ENCODE measurements around the gene WDR91. TPM values are rescaled to one million over a fixed set of nuclear protein-coding genes. Genes with fewer than 3 reads are reported as not detected.
A peak's percentile ranks its signal among the peaks of the same experiment; 100 is the strongest.

The WDR91 gene
- total RNA-seq, 1 donor from 2014 or later: 14.5 TPM

DNA sequence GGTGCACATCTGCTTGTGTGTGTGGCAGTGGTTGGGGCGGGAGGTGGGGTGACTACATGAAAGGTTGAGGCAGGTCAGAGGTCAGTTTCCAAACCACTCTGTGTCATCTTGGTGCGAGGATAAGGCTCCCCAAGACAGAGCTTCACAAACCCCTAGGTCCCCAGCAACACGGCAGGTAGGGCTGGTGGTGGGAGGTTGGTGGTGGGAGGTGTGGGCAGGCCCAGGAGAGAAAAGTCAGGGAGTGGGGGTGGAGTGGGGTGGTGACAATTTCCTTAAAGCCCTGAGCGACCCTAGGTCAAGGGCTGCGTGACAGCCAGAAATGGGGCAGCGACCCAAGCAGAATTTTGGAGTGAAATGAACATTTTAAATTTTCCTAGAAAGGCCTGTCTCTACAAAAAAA, 20.8 kb upstream of the WDR91 start:
- no peak for DNase-seq (ENCODE audit: low read depth, low spot score)
- H3K27ac Mint-ChIP-seq (ENCODE audit: unreplicated experiment): no peak overlapping the region
- peaks cover 4% of the 10 kb centered on the region for H3K4me1 Mint-ChIP-seq
- H3K4me3 Mint-ChIP-seq: no peak overlapping the region
- TF ChIP-seq, protein P1, sequence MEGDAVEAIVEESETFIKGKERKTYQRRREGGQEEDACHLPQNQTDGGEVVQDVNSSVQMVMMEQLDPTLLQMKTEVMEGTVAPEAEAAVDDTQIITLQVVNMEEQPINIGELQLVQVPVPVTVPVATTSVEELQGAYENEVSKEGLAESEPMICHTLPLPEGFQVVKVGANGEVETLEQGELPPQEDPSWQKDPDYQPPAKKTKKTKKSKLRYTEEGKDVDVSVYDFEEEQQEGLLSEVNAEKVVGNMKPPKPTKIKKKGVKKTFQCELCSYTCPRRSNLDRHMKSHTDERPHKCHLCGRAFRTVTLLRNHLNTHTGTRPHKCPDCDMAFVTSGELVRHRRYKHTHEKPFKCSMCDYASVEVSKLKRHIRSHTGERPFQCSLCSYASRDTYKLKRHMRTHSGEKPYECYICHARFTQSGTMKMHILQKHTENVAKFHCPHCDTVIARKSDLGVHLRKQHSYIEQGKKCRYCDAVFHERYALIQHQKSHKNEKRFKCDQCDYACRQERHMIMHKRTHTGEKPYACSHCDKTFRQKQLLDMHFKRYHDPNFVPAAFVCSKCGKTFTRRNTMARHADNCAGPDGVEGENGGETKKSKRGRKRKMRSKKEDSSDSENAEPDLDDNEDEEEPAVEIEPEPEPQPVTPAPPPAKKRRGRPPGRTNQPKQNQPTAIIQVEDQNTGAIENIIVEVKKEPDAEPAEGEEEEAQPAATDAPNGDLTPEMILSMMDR (conservative IDR thresholded peaks at IDR 0.05): no peak
- no peaks in the 10 kb centered on the region for H3K36me3 Mint-ChIP-seq (ENCODE audit: low read depth)
- H3K27me3 Mint-ChIP-seq (ENCODE audit: low read depth): no peaks in the 10 kb centered on the region
- H3K9me3 Mint-ChIP-seq: peaks cover 2% of the 10 kb centered on the region

DNA sequence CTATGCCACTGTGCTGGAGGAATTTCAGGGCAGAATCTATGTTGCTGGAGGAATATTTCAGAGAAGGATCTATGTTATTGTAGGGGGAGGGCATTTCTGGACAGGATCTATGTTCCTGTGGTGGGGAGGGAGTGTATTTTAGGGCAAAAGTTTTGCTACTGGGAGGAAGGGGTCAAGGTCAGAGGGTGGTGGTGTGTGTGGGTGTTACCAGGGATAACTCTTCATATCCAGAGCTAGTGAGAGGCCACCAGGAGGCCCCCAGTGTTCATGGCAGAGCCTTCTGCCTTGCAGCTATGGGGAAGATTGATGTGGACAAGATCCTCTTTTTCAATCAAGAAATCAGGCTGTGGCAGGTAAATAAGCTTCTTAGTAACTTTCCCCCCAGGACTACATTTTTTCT, 20.4 kb upstream of the WDR91 start:
- TF ChIP-seq, protein P1 (conservative IDR thresholded peaks at IDR 0.05): no peak
- Mint-ChIP-seq H3K27me3 (ENCODE audit: low read depth) (no peaks in the 10 kb centered on the region), H3K9me3 (peaks cover 2% of the 10 kb centered on the region), H3K4me3 (no peak overlapping the region), H3K4me1 (peaks cover 4% of the 10 kb centered on the region), H3K36me3 (ENCODE audit: low read depth) (no peaks in the 10 kb centered on the region), H3K27ac (ENCODE audit: unreplicated experiment) (peak overlapping the region; percentile 31)
- no peak for DNase-seq (ENCODE audit: low read depth, low spot score)

DNA sequence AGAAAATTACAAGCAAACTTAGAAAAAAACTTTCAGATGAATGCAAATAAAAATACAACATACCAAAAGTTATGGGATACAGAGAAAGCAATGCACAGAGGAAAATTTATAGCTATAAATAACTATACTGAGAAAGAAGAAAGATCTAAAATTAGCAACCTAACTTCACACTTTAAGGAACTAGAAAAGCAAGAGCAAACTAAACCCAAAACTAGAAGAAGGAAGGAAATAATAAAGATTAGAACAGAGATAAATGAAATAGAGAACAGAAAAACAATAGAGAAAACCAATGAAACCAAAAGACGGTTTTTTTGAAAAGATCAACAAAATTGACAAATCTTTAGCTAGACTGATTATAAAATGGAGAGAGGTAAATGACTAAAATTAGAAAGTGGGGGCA, 12.7 kb upstream of the WDR91 start:
- H3K27ac Mint-ChIP-seq (ENCODE audit: unreplicated experiment): no peak overlapping the region
- H3K9me3 Mint-ChIP-seq: peaks cover 8% of the 10 kb centered on the region
- H3K36me3 Mint-ChIP-seq (ENCODE audit: low read depth): no peaks in the 10 kb centered on the region
- TF ChIP-seq, protein P1 (conservative IDR thresholded peaks at IDR 0.05): no peak
- DNase-seq (ENCODE audit: low read depth, low spot score): no peak
- no peaks in the 10 kb centered on the region for H3K4me1 Mint-ChIP-seq
- H3K27me3 Mint-ChIP-seq (ENCODE audit: low read depth): no peaks in the 10 kb centered on the region
- H3K4me3 Mint-ChIP-seq: no peak overlapping the region

GRCh38 chr7:135217645-135218509, 6.6 kb upstream of the WDR91 start:
- DNase-seq (ENCODE audit: low read depth, low spot score): no peak
- Mint-ChIP-seq H3K27ac (ENCODE audit: unreplicated experiment) (no peak overlapping the region), H3K4me3 (no peak overlapping the region), H3K4me1 (no peaks in the 10 kb centered on the region), H3K27me3 (ENCODE audit: low read depth) (no peaks in the 10 kb centered on the region), H3K9me3 (peaks cover 6% of the 10 kb centered on the region), H3K36me3 (ENCODE audit: low read depth) (no peaks in the 10 kb centered on the region)
- TF ChIP-seq, protein P1 (conservative IDR thresholded peaks at IDR 0.05): no peak

- TF ChIP-seq, protein P1 (conservative IDR thresholded peaks at IDR 0.05): no peak
- Mint-ChIP-seq H3K4me1 (peaks cover 7% of the 10 kb centered on the region), H3K4me3 (no peak overlapping the region), H3K36me3 (ENCODE audit: low read depth) (no peaks in the 10 kb centered on the region), H3K27ac (ENCODE audit: unreplicated experiment) (no peak overlapping the region), H3K27me3 (ENCODE audit: low read depth) (no peaks in the 10 kb centered on the region), H3K9me3 (peaks cover 6% of the 10 kb centered on the region)
- DNase-seq (ENCODE audit: low read depth, low spot score): no peak
These were observed 4.4 kb upstream of the WDR91 start for GRCh38 chr7:135215698-135216097.

Measured in neural crest cell (in vitro differentiated cells).